IMR-90 (cell line): Measurements from ENCODE around the gene SHC2. TPM values are rescaled to one million over a fixed set of nuclear protein-coding genes. Genes with fewer than 3 reads are reported as not detected.

Experiments
- ATAC-seq: fragments of 200-7000 bp; cut with Tn5 transposase; 2 replicates; pipeline ENCODE4 v1.9.1; 2020; ENCODE audit warnings: low read depth, mild to moderate bottlenecking, moderate library complexity
- BruUV-seq: library from RNA; stranded (reverse); fragments of 400-500 nt; replicated peaks from 2 replicates; lab custom pipeline; 2021; lab: Mats Ljungman, UMichigan
- CTCF ChIA-PET: fragments of 300-600 bp; formaldehyde crosslinking; extraction: SDS; loops from one replicate; lab custom pipeline; 2021; ENCODE audit warnings: antibody characterized with exemption; lab: Yijun Ruan, JAX
- POLR2A ChIA-PET: fragments of 300-600 bp; sonication (Branson Sonifier 250); formaldehyde crosslinking; loops from one replicate; lab custom pipeline; 2022; ENCODE audit warnings: antibody characterized with exemption; ENCODE audit not compliant: unreplicated experiment; lab: Charles Lee
- DNase-seq: peaks from one replicate; pipeline ENCODE4 v3.0.0; 2013
- H2AFZ ChIP-seq: replicated peaks from 2 replicates; pipeline ENCODE3; 2013; ENCODE audit warnings: low read length, mild to moderate bottlenecking; ENCODE audit not compliant: poor library complexity
- H2AK5ac ChIP-seq: 2 replicates; pipeline ENCODE4 v1.6.1; 2013; ENCODE audit warnings: low read depth, low read length, inconsistent platforms
- H2AK9ac ChIP-seq: replicated peaks from 2 replicates; pipeline ENCODE3; 2013; ENCODE audit warnings: mild to moderate bottlenecking, low read depth, low read length, moderate library complexity; ENCODE audit not compliant: poor library complexity
- H2BK120ac ChIP-seq: 2 replicates; pipeline ENCODE4 v1.6.1; 2013; ENCODE audit warnings: low read depth, low read length, inconsistent platforms
- H2BK15ac ChIP-seq: 3 replicates; pipeline ENCODE4 v1.6.1; 2013; ENCODE audit warnings: low read depth, low read length, inconsistent platforms
- H2BK20ac ChIP-seq: 2 replicates; pipeline ENCODE4 v1.6.1; 2013; ENCODE audit warnings: low read depth, mild to moderate bottlenecking, inconsistent platforms, low read length, moderate library complexity
- H2BK5ac ChIP-seq: 2 replicates; pipeline ENCODE4 v1.6.1; 2013; ENCODE audit warnings: mild to moderate bottlenecking, low read depth, low read length, inconsistent platforms; ENCODE audit not compliant: poor library complexity, severe bottlenecking
- H3K14ac ChIP-seq: replicated peaks from 2 replicates; pipeline ENCODE4 v1.6.1; 2013; ENCODE audit warnings: low read depth, low read length, inconsistent platforms
- H3K18ac ChIP-seq: 2 replicates; pipeline ENCODE4 v1.6.1; 2013; ENCODE audit warnings: low read depth, low read length, control low read depth
- H3K23ac ChIP-seq: 2 replicates; pipeline ENCODE4 v1.6.1; 2013; ENCODE audit warnings: low read depth, low read length, inconsistent platforms
- H3K27ac ChIP-seq: 2 replicates; pipeline ENCODE4 v1.5.1; 2013; ENCODE audit warnings: mild to moderate bottlenecking, control low read depth, low read length; ENCODE audit not compliant: insufficient read depth
- H3K27me3 ChIP-seq: 2 replicates; pipeline ENCODE4 v1.6.1; 2013; ENCODE audit warnings: low read length; ENCODE audit not compliant: control insufficient read depth, insufficient read depth
- H3K36me3 ChIP-seq: 2 replicates; pipeline ENCODE4 v1.6.1; 2013; ENCODE audit warnings: low read length, mixed read lengths; ENCODE audit not compliant: control insufficient read depth, insufficient read depth
- H3K4ac ChIP-seq: 2 replicates; pipeline ENCODE4 v1.6.1; 2013; ENCODE audit warnings: low read depth, low read length, inconsistent platforms
- H3K4me1 ChIP-seq: 2 replicates; pipeline ENCODE4 v1.6.1; 2013; ENCODE audit warnings: low read length, mixed read lengths; ENCODE audit not compliant: control insufficient read depth, insufficient read depth
- H3K4me2 ChIP-seq: 2 replicates; pipeline ENCODE4 v1.6.1; 2013; ENCODE audit warnings: low read depth, mild to moderate bottlenecking, control low read depth, low read length, moderate library complexity
- H3K4me3 ChIP-seq: 2 replicates; pipeline ENCODE4 v1.5.1; 2013; ENCODE audit warnings: low read depth, mild to moderate bottlenecking, control low read depth, low read length, moderate library complexity; ENCODE audit not compliant: insufficient read depth
- H3K56ac ChIP-seq: 2 replicates; pipeline ENCODE4 v1.6.1; 2013; ENCODE audit warnings: low read length, inconsistent platforms; ENCODE audit not compliant: insufficient read depth; ENCODE audit errors: extremely low read depth
- H3K79me1 ChIP-seq, 2 experiments: 2 replicates each; pipeline ENCODE4 v1.6.1; 2013; ENCODE audit warnings: low read length in 2 of 2, inconsistent platforms in 1 of 2, low read depth in 1 of 2
- H3K9ac ChIP-seq: 2 replicates; pipeline ENCODE4 v1.6.1; 2013; ENCODE audit warnings: low read depth, low read length, control low read depth
- H3K9me1 ChIP-seq: 2 replicates; pipeline ENCODE4 v1.6.1; 2013; ENCODE audit warnings: low read length, inconsistent platforms; ENCODE audit not compliant: insufficient read depth
- H3K9me3 ChIP-seq: 2 replicates; pipeline ENCODE4 v1.6.1; 2013; ENCODE audit warnings: low read length; ENCODE audit not compliant: control insufficient read depth, insufficient read depth
- H4K20me1 ChIP-seq: 2 replicates; pipeline ENCODE4 v1.6.1; 2013; ENCODE audit warnings: low read length, inconsistent platforms; ENCODE audit not compliant: insufficient read depth
- H4K5ac ChIP-seq: 2 replicates; pipeline ENCODE4 v1.6.1; 2013; ENCODE audit warnings: mild to moderate bottlenecking, low read depth, low read length, control low read depth
- H4K8ac ChIP-seq, 2 experiments: 2 replicates each; pipeline ENCODE4 v1.6.1; 2013; ENCODE audit warnings: low read depth in 2 of 2, low read length in 2 of 2, control low read depth in 1 of 2, inconsistent platforms in 1 of 2
- H4K91ac ChIP-seq: 2 replicates; pipeline ENCODE4 v1.6.1; 2013; ENCODE audit warnings: low read depth, low read length, inconsistent platforms; ENCODE audit not compliant: insufficient read depth
- BHLHE40 ChIP-seq: fragments of 150-350 bp; IDR thresholded peaks from 2 replicates; pipeline ENCODE4 v1.6.1; 2016; ENCODE audit warnings: mild to moderate bottlenecking, low read depth, low read length
- CEBPB ChIP-seq: IDR thresholded peaks from 2 replicates; pipeline ENCODE4 v1.6.1; 2012; ENCODE audit warnings: low read depth, low read length, improper control_type of control experiment
- CHD1 ChIP-seq: IDR thresholded peaks from 2 replicates; pipeline ENCODE4 v1.6.1; 2012; ENCODE audit warnings: low read depth, low read length, improper control_type of control experiment
- CTCF ChIP-seq: conservative IDR thresholded peaks from 2 replicates; pipeline ENCODE4 v1.5.1; 2012; ENCODE audit warnings: mild to moderate bottlenecking, low read depth, low read length, improper control_type of control experiment
- ELK1 ChIP-seq: fragments of 150-350 bp; IDR thresholded peaks from 2 replicates; pipeline ENCODE4 v1.6.1; 2016; ENCODE audit warnings: low read depth, mild to moderate bottlenecking, low read length, moderate library complexity, borderline replicate concordance
- FOS ChIP-seq: fragments of 150-350 bp; IDR thresholded peaks from 2 replicates; pipeline ENCODE4 v1.6.1; 2016; ENCODE audit warnings: low read depth, low read length
- MAFK ChIP-seq: IDR thresholded peaks from 2 replicates; pipeline ENCODE4 v1.6.1; 2012; ENCODE audit warnings: low read depth, low read length, improper control_type of control experiment
- MAZ ChIP-seq: IDR thresholded peaks from 2 replicates; pipeline ENCODE4 v1.6.1; 2012; ENCODE audit warnings: low read depth, mild to moderate bottlenecking, low read length, improper control_type of control experiment, moderate library complexity, borderline replicate concordance
- MXI1 ChIP-seq: IDR thresholded peaks from 2 replicates; pipeline ENCODE4 v1.6.1; 2012; ENCODE audit warnings: low read depth, mild to moderate bottlenecking, low read length, moderate library complexity, borderline replicate concordance
- POLR2A ChIP-seq: IDR thresholded peaks from 2 replicates; pipeline ENCODE4 v1.6.1; 2012; ENCODE audit warnings: mild to moderate bottlenecking, low read depth, low read length
- RAD21 ChIP-seq: IDR thresholded peaks from 2 replicates; pipeline ENCODE4 v1.6.1; 2012; ENCODE audit warnings: low read length, improper control_type of control experiment
- RCOR1 ChIP-seq: IDR thresholded peaks from 2 replicates; pipeline ENCODE4 v1.6.1; 2012; ENCODE audit warnings: mild to moderate bottlenecking, low read length, improper control_type of control experiment; ENCODE audit not compliant: insufficient replicate concordance
- RFX5 ChIP-seq: IDR thresholded peaks from 2 replicates; pipeline ENCODE4 v1.8.0; 2012; ENCODE audit warnings: low read depth, mild to moderate bottlenecking, low read length, moderate library complexity
- SMC3 ChIP-seq: fragments of 150-350 bp; IDR thresholded peaks from 2 replicates; pipeline ENCODE4 v1.6.1; 2016; ENCODE audit warnings: low read depth, mild to moderate bottlenecking, antibody characterized with exemption, low read length, moderate library complexity
- USF2 ChIP-seq: fragments of 150-350 bp; IDR thresholded peaks from 2 replicates; pipeline ENCODE4 v1.6.1; 2017; ENCODE audit warnings: mild to moderate bottlenecking, antibody characterized with exemption, low read length, low read depth
- WGBS, 2 experiments: methylation state at CpG; one replicate each; pipeline versions ENCODE4 v1.1.5 to v1.1.7; 2013; ENCODE audit warnings: missing lambda C conversion rate in 2 of 2; ENCODE audit not compliant: insufficient read length in 1 of 2; ENCODE audit errors: extremely low coverage in 2 of 2; 5-methylcytosine and 5-hydroxymethylcytosine counted together
- dilution Hi-C: fragments of 300-500 bp; cut with HindIII; formaldehyde crosslinking; loops from one replicate; pipeline ENCODE4 v1.14.3; 2018; ENCODE audit warnings: low sequenced_read_pairs; ENCODE audit not compliant: unreplicated experiment
- in situ Hi-C: fragments of 300-500 bp; cut with MboI; formaldehyde crosslinking; loops from 3 replicates; pipeline ENCODE4 v1.14.3; 2019; ENCODE audit warnings: low sequenced_read_pairs, inconsistent platforms, mixed read lengths
- intact Hi-C: fragments of 100-400 bp; cut with micrococcal nuclease; formaldehyde crosslinking; loops from 2 replicates; pipeline ENCODE4 v1.10.0; 2022
- polyA plus RNA-seq, 3 experiments: library from polyadenylated mRNA; depleted of rRNA; stranded (reverse); fragments of >200 nt; gene quantifications; 2 replicates each; pipeline ENCODE4 v1.2.3, GENCODE V29; 2012; ENCODE audit warnings: low replicate concordance in 1 of 3
- total RNA-seq: library from RNA; depleted of rRNA; stranded (reverse); fragments of >200 nt; gene quantifications from 2 replicates; pipeline ENCODE4 v1.2.3, GENCODE V29; 2012

The SHC2 gene
- total and polyA plus RNA-seq, 2 of the 4 experiments (the other 2 are of a cell fraction) = 0.68 TPM; not detected in 1

- ChIA-PET CTCF (no interaction called here), POLR2A (no interaction called here)
- H4K20me1 ChIP-seq = peaks cover 5% of the 10 kb centered on the region; the same call in 1 of the 2 replicates
- no peaks in the 10 kb centered on the region for H3K4me1 ChIP-seq
- no peak overlapping the region for H4K5ac ChIP-seq
- no peak overlapping the region for H3K27ac ChIP-seq
- no peak overlapping the region for H3K18ac ChIP-seq
- no peak overlapping the region for H3K9ac ChIP-seq
- H2BK5ac ChIP-seq = no peak overlapping the region
- no peaks in the 10 kb centered on the region for H3K36me3 ChIP-seq
- intact Hi-C loops (no loop called here), dilution Hi-C loops (no loop called here), in situ Hi-C loops (no loop called here)
- no peaks in the 10 kb centered on the region; the same call in 1 of the 2 replicates for H3K9me3 ChIP-seq
- peaks cover 2% of the 10 kb centered on the region; the same call in 1 of the 2 replicates for H3K27me3 ChIP-seq
- no peak overlapping the region for H4K8ac ChIP-seq
- H3K79me1 ChIP-seq = no peaks in the 10 kb centered on the region
- DNase-seq = no peak
- H3K4me2 ChIP-seq = no peak overlapping the region
- no peak overlapping the region for H3K4me3 ChIP-seq
- no peak for ATAC-seq
- no peak overlapping the region for H3K14ac ChIP-seq
- no peak overlapping the region for H2AK9ac ChIP-seq
- peak overlapping the region; percentile 32 for H2AFZ ChIP-seq
- BruUV-seq = no TSS peak
- H4K91ac ChIP-seq = no peak overlapping the region
- H3K4ac ChIP-seq = no peak overlapping the region
- H3K23ac ChIP-seq = no peak overlapping the region
- no peak overlapping the region for H3K56ac ChIP-seq
- no peak overlapping the region for H2BK15ac ChIP-seq
- no peak overlapping the region for H2BK20ac ChIP-seq
- H2AK5ac ChIP-seq = no peak overlapping the region
- no peak overlapping the region for H2BK120ac ChIP-seq
- no peaks in the 10 kb centered on the region for H3K9me1 ChIP-seq
- TF ChIP-seq MXI1 = no peak
- TF ChIP-seq USF2 = no peak
- no peak for TF ChIP-seq ELK1
- TF ChIP-seq CEBPB = no peak
- no peak for TF ChIP-seq CHD1
- TF ChIP-seq BHLHE40 = no peak
- TF ChIP-seq SMC3 = no peak
- TF ChIP-seq MAFK = no peak
- no peak for TF ChIP-seq RAD21
- no peak for TF ChIP-seq FOS
- TF ChIP-seq POLR2A = no peak
- no peak for TF ChIP-seq RFX5
- TF ChIP-seq MAZ = no peak
- no peak for TF ChIP-seq CTCF
- TF ChIP-seq RCOR1 = no peak
- WGBS, 2 experiments = 80% methylated on average over 3 of the region's 17 CpGs; no CpG with 5 or more reads in 1 of the 2 experiments
These were observed 62.1 kb downstream of the SHC2 start for GRCh38 chr19:398719-399118.
